Stimulated activated CD4-positive, alpha-beta T cell treated with anti-CD3 and anti-CD28 coated beads, Interleukin-12 subunit alpha, Interleukin-12 subunit beta, amount 100 ng/mL, for 48 hours (primary cell): ENCODE data around the gene CHAF1B.

Experiments
- DNase-seq, 3 donors: peaks; one replicate each; pipeline ENCODE4 v3.0.0-alpha.2; 2020; ENCODE audit warnings: low read depth in 2 of 3, low spot score in 1 of 3

CHAF1B gene

GRCh38 chr21:36461277-36461917, 76.2 kb downstream of the CHAF1B start:
- DNase-seq: no peak

GRCh38 chr21:36461918-36462486, 76.8 kb downstream of the CHAF1B start:
- no peak for DNase-seq

GRCh38 chr21:36463204-36463603, 78.0 kb downstream of the CHAF1B start:
- no peak for DNase-seq

- no peak for DNase-seq
Observed at GRCh38 chr21:36463991-36464390, 78.8 kb downstream of the CHAF1B start.

GRCh38 chr21:36464590-36464989, 79.4 kb downstream of the CHAF1B start:
- DNase-seq: no peak

- DNase-seq: no peak
Observed at GRCh38 chr21:36465478-36465877, 80.3 kb downstream of the CHAF1B start.

- DNase-seq: no peak
Observed at GRCh38 chr21:36466061-36466511, 80.9 kb downstream of the CHAF1B start.
